Measurements from ENCODE around the gene BRD7.

Gene BRD7

DNA sequence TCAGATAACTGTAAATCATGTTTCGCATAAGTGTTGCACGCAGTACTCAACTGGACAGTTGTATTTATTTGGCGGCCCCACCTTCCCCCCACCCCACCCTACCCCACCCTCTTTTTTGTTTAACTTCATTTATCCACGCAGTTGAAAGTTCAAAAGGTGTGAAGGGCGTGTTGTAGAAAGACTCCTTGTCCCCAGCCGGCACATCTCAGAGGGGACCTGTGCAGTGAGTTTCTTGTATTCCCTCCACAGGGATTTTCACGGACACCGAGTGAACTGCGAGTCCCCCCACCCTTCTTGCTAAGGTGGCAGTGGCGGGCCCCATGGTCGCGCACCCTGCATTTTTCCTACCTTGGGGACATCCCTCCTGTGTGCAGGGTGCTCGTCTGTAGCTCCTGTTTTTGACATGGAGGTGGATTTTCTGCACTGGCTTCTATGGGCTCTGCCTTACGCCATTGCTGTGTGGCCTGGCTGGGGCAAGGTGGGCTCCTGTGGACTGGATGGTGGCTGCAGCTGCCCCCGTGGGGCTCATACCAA is 66.2 kb downstream of the BRD7 start:
- no peak for DNase-seq
- Histone ChIP-seq H3K79me2 (ENCODE audit: low read length) (no peaks in the 10 kb centered on the region), H3K9me3 (replicated peaks; ENCODE audit: insufficient read depth, low read length) (no peaks in the 10 kb centered on the region), H4K20me1 (ENCODE audit: insufficient read depth, low read length) (no peaks in the 10 kb centered on the region), H3K4me2 (ENCODE audit: low read depth, low read length) (no peak overlapping the region), H3F3A (ENCODE audit: insufficient read depth, low read length) (no peaks in the 10 kb centered on the region), H3K27ac (ENCODE audit: low read length) (no peak overlapping the region), H3K27me3 (replicated peaks; ENCODE audit: insufficient read depth, low read length) (no peaks in the 10 kb centered on the region), H3K9ac (ENCODE audit: low read length) (no peak overlapping the region), H2AFZ (ENCODE audit: low read length) (no peak overlapping the region), H3K4me1 (ENCODE audit: low read length) (no peaks in the 10 kb centered on the region), H3K36me3 (replicated peaks; ENCODE audit: insufficient read depth, low read length) (no peaks in the 10 kb centered on the region), H3K4me3 (ENCODE audit: low read length) (no peak overlapping the region), H3K9me2 (replicated peaks; ENCODE audit: insufficient read depth, low read length) (no peaks in the 10 kb centered on the region)
- TF ChIP-seq EZH2phosphoT487 (IDR thresholded peaks at IDR 0.05; ENCODE audit: low read length) (no peak), CTCF (IDR thresholded peaks at IDR 0.05; ENCODE audit: low read length) (no peak), EZH2 (optimal IDR thresholded peaks at IDR 0.05; ENCODE audit: low read depth, low read length) (no peak)

- DNase-seq = no peak
- Histone ChIP-seq H3F3A (ENCODE audit: insufficient read depth, low read length) (no peaks in the 10 kb centered on the region), H3K27ac (ENCODE audit: low read length) (no peak overlapping the region), H3K9me2 (replicated peaks; ENCODE audit: insufficient read depth, low read length) (no peaks in the 10 kb centered on the region), H3K27me3 (replicated peaks; ENCODE audit: insufficient read depth, low read length) (no peaks in the 10 kb centered on the region), H4K20me1 (ENCODE audit: insufficient read depth, low read length) (no peaks in the 10 kb centered on the region), H2AFZ (ENCODE audit: low read length) (no peak overlapping the region), H3K9ac (ENCODE audit: low read length) (no peak overlapping the region), H3K4me2 (ENCODE audit: low read depth, low read length) (no peak overlapping the region), H3K79me2 (ENCODE audit: low read length) (no peaks in the 10 kb centered on the region), H3K36me3 (replicated peaks; ENCODE audit: insufficient read depth, low read length) (no peaks in the 10 kb centered on the region), H3K4me3 (ENCODE audit: low read length) (no peak overlapping the region), H3K9me3 (replicated peaks; ENCODE audit: insufficient read depth, low read length) (no peaks in the 10 kb centered on the region), H3K4me1 (ENCODE audit: low read length) (no peaks in the 10 kb centered on the region)
- TF ChIP-seq EZH2phosphoT487 (IDR thresholded peaks at IDR 0.05; ENCODE audit: low read length) (no peak), CTCF (IDR thresholded peaks at IDR 0.05; ENCODE audit: low read length) (no peak), EZH2 (optimal IDR thresholded peaks at IDR 0.05; ENCODE audit: low read depth, low read length) (no peak)
Observed at GRCh38 chr16:50301626-50302471, 66.9 kb downstream of the BRD7 start.

DNA sequence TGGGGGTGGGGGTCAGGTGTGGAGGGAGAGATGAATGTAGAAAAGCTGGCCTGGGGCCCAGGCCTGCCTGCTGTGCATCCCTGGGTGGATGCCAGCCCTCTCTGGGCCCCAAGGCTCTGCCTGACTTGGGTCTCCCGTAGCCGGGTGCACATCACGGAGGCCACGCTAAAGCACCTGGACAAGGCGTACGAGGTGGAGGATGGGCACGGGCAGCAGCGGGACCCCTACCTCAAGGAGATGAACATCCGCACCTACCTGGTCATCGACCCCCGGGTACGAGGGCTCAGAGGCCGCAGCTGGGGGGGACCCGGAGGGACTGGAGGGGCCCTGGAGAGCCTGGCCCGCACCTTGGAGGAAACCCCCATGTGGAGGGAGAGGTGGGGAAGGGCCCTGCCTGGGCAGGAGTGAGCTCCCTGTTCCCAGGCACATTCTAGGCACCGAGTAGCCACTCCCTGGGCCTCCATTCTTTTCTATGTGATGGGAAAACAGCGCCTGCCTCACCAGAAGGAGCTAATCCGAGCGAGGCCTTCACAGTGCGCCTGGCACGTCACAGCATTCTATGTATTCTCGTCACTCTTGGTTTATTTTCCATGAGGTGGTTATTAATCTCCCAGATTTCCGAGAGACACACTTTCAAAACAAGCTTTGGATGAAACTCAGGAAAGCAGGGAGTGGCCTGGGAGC is 67.7 kb downstream of the BRD7 start:
- Histone ChIP-seq H2AFZ (ENCODE audit: low read length) (no peak overlapping the region), H3K27me3 (replicated peaks; ENCODE audit: insufficient read depth, low read length) (no peaks in the 10 kb centered on the region), H3K9ac (ENCODE audit: low read length) (no peak overlapping the region), H3K79me2 (ENCODE audit: low read length) (no peaks in the 10 kb centered on the region), H3K9me3 (replicated peaks; ENCODE audit: insufficient read depth, low read length) (no peaks in the 10 kb centered on the region), H3K4me2 (ENCODE audit: low read depth, low read length) (no peak overlapping the region), H3K36me3 (replicated peaks; ENCODE audit: insufficient read depth, low read length) (no peaks in the 10 kb centered on the region), H4K20me1 (ENCODE audit: insufficient read depth, low read length) (no peaks in the 10 kb centered on the region), H3K9me2 (replicated peaks; ENCODE audit: insufficient read depth, low read length) (no peaks in the 10 kb centered on the region), H3F3A (ENCODE audit: insufficient read depth, low read length) (no peaks in the 10 kb centered on the region), H3K4me3 (ENCODE audit: low read length) (no peak overlapping the region), H3K4me1 (ENCODE audit: low read length) (no peaks in the 10 kb centered on the region), H3K27ac (ENCODE audit: low read length) (no peak overlapping the region)
- no peak for DNase-seq
- TF ChIP-seq EZH2 (optimal IDR thresholded peaks at IDR 0.05; ENCODE audit: low read depth, low read length) (no peak), CTCF (IDR thresholded peaks at IDR 0.05; ENCODE audit: low read length) (no peak), EZH2phosphoT487 (IDR thresholded peaks at IDR 0.05; ENCODE audit: low read length) (no peak)

All from MM.1S (cell line).